Aortic smooth muscle cell (primary cell): ENCODE measurements around the gene PRDM11. TPM values are rescaled to one million over a fixed set of nuclear protein-coding genes. Genes with fewer than 3 reads are reported as not detected.

Experiments
- total RNA-seq: library from RNA; depleted of rRNA; stranded (reverse); fragments of >200 nt; gene quantifications from 2 replicates; pipeline ENCODE4 v1.2.3, GENCODE V29; 2014

Gene PRDM11
- 3.8 and 4.0 TPM in 2 replicates for total RNA-seq

GRCh38 chr11:45146072-45147016, at the start of gene PRDM11:
Gene PRDM11 (plus strand): TSS chr11:45146639. CDS start chr11:45181767, 35,128 bp downstream.

Other genes starting within 250 kb of the PRDM11 start
- gene TP53I11, start 195.8 kb upstream of the PRDM11 start, total RNA-seq, result 3.9 and 4.4 TPM in 2 replicates
- gene SYT13, start 139.7 kb downstream of the PRDM11 start, total RNA-seq, result under 0.01 TPM in 1 of 2 replicates, not detected in the other